GM19438 (cell line): ENCODE measurements around the gene AKR1B15.
"Not testable (repeated sequence)": the region's sequence is repeated elsewhere in the genome, so short reads cannot be mapped to it uniquely, and the experiment has no call there.

Experiments
- ATAC-seq: cut with Tn5 transposase; IDR thresholded peaks from one replicate; pipeline ENCODE4 v1.9.1; 2021; ENCODE audit warnings: low read depth; ENCODE audit not compliant: unreplicated experiment

AKR1B15 gene

DNA sequence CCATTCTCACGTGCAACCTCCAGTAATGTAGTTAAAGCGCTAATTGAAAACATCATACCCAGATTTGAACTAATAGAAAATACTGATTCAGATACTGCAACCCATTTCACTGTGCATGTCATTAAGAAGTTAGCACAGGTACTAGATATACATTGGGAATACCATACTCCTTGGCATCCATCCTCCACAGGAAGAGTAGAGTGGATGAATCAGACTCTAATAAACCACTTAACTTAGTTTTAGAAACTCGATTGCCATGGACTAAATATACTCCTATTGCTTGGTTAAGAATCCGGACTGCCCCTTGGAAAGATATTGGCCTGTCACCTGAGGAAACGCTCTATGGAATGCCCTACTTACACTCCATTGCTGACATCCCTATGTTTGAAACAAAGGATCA lies 9.5 kb downstream of the AKR1B15 start:
- ATAC-seq: no peak

DNA sequence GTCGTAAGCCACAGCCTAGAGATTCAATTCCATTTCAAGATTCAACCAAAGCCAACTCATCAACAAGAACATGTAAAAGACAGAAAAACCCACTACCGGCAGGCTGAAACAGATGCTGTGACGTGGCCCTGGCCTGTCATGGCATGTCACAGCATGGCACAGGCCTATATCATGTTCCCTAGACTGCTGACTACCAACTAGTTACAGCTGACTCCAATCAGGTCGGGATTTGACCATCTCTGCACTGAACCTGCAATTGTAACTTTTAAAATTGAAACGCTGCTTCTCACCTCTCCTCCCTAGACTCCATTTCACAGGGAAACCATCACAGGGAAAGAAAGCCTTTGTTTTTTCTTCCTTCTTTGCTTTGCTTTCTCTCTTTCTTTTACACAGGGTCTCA lies 12.7 kb downstream of the AKR1B15 start:
- ATAC-seq: not testable (repeated sequence)

DNA sequence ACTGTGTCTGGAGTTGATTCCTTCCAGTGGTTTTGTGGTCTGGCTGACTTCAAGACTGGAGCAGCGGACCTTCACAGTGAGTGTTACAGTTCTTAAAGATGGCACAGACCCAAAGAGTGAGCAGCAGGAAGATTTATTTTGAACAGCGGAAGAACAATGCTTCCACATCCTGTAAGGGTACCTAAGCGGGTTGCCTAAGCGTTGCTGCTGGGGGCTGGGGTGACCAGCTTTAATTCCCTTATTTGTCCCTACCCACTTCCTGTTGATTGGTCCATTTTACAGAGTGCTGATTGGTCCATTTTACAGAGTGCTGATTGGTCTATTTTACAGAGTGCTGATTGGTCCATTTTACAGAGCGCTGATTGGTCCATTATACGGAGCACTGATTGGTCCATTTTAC lies 13.2 kb downstream of the AKR1B15 start:
- no peak for ATAC-seq

DNA sequence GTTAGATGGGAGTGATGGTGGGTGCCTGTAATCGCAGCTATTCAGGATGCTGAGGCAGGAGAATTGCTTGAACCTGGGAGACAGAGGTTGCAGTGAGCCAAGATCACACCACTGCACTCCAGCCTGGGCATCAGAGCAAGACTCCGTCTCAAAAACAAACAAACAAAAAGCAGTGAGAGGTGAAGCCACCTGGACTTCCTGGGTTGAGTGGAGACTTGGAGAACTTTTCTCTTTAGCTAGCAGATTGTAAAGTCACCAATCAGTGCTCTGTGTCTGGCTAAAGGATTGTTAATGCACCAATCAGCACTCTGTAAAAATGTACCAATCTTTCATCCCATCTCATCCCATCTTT lies 14.5 kb downstream of the AKR1B15 start:
- not testable (repeated sequence) for ATAC-seq

DNA sequence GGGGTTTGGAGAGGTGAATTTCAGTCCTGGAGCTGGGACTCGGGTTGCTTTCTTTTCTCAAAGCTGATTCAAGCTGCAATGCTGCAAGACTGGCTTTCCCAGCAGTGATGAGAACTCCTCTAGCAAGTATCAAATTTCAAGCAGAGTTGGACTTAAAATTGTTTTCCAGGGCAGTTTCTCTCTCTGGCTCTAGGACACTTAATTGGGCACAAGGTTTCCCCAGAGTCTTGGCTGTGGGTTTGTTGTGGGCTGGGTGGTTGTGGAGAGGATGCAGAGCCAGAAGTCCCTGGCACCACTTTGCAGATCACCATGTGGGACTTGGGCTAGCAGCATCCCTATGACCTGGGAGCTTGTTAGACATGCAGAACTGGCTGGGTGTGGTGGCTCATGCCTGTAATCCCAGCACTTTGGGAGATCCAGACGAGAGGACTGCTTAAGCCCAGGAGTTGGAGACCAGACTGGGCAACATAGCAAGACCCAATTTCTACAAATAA lies 16.8 kb downstream of the AKR1B15 start:
- no peak for ATAC-seq

DNA sequence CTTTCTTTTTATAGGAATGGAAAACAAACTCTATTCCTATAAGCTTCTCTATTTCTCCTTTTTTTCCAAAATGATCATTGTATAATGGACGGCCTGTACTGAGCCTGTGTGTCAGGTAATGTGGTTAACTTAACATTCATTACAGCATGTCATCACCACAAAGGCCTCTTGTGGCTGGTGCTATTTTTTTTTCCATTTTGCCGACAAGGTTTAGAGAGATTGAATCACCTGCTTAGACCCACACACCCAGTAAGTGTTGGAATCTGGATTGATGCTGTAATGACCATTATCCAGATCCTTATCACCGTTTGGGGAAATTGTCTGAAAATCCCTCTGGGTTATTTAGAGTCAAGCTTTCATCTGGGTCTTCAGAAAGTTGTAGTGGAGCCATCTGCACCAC lies 18.5 kb downstream of the AKR1B15 start:
- no peak for ATAC-seq

DNA sequence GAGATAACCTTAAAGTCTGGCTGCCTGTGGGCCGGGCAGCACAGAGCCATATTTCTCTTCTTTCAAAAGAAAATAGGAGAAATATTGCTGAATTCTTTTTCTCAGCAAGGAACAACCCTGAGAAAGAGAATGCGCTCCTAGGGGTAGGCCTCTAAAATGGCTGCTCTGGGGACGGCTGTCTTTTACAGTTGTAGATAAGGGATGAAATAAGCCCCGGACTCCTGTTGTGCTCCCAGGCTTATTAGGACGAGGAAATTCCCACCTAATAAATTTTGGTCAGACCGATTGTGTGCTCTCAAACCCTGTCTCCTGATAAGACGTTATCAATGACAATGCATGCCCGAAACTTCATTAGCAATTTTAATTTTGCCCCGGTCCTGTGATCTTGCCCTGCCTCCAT lies 21.1 kb downstream of the AKR1B15 start:
- not testable (repeated sequence) for ATAC-seq

DNA sequence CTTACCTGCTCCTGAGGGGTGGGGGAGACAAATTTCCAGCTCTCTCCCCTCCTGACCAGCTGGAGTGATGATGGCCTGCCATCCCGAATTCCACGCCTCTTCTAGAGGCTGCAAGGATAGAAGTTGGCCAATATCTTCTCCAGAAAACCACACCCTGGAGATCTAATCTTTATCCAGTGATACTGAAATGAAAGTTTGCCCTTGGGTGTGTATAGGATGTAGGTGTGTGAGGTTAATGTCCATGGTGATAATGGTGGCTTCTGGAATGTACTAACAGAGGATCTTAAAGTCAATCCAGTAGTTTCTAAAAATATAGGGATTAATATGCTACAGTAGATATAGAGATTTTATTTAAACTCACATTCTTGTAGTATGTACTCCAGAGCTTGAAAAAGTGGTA lies 22.2 kb downstream of the AKR1B15 start:
- no peak for ATAC-seq

DNA sequence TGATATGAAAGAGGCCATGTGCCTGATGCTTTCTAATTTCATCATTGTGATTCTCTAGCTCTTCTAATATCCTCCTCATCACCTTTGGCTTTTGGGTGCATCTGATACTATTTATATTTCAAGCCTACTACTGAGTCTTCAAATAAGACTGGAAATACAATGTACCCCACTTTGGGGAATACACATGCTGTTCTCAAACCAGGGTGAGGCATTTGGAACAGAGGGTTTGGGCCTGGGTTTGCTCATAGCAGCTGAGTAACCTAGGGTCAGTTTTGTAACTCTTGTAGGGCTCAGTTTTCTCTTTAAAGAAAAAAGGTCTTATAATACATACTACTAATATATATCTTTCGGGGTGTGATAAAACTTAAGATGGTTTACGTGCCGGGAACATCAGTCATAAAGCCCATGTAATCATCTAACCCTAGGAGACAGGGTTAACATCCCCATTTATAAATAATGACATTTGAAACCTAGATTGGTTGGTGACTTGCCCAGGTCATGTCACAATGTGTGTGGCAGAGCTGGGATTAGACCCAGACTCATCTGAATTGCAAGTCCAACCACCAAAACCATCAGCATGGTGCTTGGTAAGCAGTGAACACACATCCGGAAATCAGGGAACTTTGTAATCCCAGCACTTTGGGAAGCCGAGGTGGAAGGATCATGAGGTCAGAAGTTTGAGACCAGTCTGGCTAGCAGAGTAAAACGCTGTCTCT lies 23.0 kb downstream of the AKR1B15 start:
- ATAC-seq: no peak

DNA sequence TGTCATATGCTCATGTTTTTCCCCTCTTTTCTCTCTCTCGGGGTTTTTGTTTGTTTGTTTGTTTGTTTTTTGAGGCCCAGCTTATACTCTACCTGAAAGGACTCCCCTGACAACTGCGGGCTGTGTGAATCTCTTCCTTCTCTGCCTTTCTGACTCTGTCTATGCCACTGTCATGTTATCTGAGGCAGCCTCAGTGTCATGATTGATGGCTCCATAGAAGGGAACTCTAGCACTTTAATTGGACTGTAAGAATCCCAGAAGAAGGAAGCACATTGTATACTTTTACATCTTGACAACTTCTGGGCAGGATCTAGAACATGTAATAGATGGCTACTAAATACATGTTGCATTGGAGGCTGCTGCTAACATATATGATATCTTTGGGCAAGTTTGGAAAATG lies 25.4 kb downstream of the AKR1B15 start:
- ATAC-seq: no peak

DNA sequence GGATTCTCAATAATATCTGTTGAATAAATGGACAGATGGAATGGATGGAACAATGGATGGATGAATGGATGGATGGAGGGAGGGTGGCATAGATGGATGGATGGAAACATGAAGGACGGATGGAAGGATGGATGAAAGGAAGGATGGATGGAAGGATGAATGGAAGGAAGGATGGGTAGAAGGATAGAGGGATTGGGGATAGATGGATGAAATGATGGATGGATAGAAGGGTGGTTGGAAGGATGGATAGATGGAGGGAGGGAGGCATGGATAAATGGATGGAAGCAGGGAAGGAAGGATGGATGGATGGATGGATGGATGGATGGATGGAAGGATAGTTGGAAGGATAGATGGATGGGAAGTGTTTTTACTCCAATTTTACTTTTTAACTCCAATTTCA lies 35.4 kb downstream of the AKR1B15 start:
- ATAC-seq: no peak

DNA sequence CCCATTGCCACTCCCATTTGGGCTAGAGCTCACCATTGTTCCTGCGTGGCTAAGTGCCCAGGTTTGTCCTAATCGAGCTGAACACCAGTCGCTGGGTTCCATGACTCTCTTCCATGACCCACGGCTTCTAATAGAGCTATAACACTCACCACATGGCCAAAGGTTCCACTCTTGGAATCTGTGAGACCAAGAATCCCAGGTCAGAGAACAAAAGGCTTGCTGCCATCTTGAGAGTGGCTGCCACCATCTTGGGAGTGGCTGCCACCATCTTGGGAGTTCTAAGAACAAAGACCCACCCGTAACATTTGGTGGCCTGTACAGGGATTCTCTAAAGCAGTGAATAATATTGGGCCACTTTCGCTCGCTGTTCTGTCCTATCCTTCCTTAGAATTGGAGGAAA lies 37.0 kb downstream of the AKR1B15 start:
- ATAC-seq: no peak

DNA sequence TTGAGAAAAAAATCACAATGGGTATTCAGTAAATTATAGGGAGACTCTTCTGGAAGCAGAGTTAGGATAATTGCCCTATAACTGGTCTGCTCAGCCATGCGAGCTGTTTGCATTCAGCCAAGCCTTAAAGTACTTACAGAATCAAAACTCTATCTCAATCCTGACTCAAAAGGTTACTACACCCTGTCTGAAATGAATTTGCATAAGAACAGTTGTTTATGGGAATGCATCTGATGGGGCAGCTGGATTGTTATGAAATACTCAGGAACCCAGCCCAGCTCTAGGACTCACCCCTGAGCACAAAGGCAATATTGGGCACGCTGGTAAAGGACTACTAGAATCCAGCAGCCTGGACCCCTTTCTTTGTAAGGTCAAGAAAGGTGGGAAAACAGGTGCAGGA lies 38.8 kb downstream of the AKR1B15 start:
- ATAC-seq: no peak

DNA sequence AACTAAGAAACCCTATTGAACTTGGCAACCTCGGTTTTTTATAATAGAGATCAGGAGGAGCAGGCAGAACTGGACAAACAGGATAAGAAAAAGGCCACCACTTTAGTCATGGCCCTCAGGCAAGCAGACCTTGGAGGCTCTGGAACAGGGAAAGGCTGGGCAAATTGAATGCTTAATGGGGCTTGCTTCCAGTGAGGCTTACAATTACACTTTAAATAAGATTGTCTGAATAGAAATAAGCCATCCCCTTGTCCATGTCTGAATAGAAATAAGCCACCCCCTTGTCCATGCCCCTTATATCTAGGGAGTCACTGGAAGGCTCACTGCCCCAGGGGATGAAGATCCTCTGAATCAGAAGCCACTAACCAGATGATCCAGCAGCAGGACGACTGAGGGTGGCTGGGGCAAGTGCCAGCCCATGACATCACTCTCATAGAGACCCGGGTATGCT lies 40.6 kb downstream of the AKR1B15 start:
- ATAC-seq: no peak

DNA sequence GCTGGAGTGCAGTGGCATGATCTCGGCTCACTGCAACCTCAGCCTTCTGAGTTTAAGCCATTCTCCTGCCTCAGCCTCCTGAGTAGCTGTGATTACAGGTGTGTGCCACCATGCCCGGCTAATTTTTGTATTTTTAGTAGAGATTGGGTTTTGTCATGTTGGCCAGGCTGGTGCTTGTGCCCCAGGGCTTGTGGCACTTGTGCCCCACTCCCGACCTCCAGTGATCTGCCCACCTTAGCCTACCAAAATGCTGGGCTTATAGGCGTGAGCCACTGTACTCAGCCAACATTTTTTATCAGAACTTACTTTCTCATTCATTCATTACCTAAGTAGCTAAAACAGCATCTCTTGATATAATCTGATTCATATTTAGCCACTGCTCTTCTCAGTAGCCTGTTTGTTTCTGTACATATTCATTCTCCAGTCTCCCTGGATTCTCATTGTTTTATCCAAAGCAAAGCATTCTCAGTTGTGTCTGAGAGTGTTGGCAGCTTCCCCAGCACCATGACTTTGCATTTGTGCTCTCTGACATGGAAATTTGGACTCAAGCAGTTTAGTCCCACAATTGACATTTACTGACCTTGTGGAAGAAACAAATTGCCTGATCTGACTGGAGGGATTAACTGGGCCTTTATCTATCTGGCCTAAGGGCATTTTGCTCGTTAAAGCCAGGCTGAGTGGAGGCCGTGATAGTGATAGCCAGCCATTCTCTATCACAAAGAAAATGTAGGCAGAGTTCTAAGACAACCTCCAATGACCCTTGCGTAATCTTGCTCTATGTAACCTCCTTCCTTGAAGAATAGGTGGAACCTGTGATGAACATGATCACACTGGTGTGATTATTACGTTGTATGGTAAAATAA lies 44.9 kb downstream of the AKR1B15 start:
- no peak for ATAC-seq

DNA sequence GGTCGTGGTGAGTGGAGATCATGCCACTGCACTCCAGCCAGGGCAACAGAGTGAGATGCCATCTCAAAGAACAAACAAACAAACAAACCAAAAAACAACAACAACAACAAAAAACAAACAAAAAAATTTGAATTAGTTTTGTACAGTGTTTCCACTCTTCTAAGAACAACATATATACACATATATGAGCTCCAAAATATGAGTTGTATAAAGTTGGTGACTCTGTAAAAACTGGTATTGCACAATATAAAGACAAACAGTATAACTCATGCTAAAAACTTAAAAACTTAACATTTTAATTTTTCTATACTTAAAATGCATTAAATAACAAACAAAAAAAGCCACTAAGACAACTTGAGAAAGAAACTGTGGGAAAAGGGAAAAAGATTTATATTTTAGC lies 46.0 kb downstream of the AKR1B15 start:
- no peak for ATAC-seq

DNA sequence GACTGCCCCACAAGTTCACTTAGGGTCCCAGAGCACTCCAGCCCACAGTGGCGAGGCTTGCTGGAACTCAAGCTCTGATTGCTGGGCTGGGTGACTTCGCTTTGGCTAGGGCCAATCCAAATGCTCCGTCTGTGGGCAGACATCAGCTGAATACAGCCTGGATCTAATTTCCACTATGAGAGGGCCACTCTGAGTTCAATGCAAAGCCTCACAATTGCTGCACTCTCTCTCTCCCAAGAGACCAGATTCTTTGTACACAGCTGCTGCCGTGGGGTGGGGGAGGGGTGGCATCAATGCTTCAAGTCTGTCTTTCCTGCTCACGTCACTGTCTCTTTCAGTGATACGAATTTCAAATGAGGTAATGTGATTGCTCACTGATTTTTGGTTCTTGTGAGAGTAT lies 50.5 kb downstream of the AKR1B15 start:
- no peak for ATAC-seq

DNA sequence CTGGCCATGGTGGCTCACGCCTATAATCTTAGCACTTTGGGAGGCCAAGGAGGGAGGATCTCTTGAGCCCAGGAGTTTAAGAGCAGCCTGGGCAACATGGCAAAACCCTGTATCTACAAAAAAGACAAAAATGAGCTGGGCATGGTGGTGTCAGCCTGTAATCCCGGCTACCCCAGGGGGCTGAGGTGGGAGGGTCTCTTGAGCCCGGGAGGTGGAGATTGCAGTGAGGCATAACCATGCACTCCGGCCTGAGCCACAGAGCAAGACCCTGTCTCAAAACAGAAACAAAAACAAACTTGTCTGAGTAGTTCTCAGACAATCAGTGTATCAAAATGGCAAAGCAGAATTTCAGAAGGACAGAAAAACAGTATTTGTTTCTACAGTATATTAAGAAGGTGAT lies 52.5 kb downstream of the AKR1B15 start:
- no peak for ATAC-seq

DNA sequence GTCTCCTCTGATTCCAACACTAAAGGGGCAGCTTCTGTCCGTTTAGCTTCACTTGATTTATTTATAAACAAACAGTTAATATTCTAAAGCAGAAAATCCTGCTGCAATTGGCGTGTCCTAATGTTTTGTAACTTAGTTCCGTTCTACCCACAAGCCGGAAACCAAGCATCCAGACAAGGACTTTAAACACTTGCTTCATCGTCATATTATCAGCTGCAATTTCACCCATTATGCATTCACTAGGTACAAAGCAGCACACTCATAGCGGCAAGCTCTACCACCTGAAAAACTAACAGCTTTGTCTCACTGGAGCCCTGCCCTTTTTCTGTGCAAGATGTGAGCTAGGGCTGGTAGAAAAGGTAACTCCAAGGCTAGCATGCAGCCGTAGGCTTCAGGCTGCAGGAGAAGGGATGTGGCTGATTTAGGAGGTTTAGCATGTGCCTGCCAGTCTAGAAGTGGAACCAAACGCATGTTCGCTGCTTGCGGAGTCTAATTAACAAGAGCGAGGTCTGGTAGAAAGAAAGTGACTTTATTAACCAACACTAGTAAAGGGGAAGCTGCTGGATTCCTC lies 54.1 kb downstream of the AKR1B15 start:
- no peak for ATAC-seq

DNA sequence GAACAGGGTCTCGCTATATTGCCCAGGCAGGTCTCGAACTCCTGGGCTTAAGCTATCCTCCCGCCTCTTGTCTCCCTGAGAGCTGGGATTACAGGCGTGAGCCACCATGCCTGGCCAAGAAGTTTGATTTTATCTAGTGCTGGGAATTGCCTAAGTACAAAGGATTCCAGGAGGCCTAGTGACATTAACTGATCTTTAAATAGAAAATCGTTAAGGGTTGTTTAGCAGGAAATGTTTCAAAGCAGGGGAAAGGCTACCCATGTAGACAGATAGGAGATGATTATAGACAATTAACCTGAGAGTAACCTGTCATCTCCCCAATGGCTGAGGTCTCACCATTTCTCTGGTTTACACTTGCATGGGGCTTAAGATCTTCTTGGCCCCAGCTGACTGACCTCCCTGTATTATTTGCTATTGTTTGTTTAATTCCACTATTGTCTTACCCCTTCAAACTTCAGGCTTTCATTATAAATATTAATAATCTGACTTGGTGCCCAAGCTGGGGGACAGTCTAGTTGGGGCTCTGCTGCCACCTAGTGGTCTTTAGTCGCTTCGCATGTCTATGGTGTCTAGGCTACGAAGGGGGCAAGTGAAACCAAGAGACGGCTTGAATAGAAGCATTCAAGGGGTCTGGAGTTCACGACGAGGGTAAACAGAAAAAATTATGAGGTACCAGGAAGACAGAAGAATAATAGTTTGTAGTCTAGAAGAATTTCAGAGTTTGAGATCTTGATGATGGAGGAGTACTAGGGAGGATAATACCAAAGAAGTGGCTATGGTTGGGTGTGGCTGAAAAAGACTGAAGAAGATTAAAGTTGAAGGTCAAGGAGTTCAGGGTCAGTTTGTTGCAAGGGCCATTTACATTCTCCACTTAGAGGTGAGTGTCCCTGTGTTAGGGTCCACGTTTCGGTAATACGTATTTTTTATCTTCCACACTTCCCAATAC lies 57.3 kb downstream of the AKR1B15 start:
- ATAC-seq: peak; percentile 84
